HG02759 (cell line): ENCODE measurements around the gene CCDC6.
A peak's percentile ranks its signal among the peaks of the same experiment; 100 is the strongest.

Experiments
- ATAC-seq: cut with Tn5 transposase; IDR thresholded peaks from one replicate; pipeline ENCODE4 v1.9.1; 2021; ENCODE audit warnings: mild to moderate bottlenecking, moderate library complexity; ENCODE audit not compliant: unreplicated experiment

CCDC6 gene

GRCh38 chr10:59856104-59856503 lies 50.3 kb downstream of the CCDC6 start:
- no peak for ATAC-seq

- no peak for ATAC-seq
Measured at GRCh38 chr10:59854571-59854970, 51.8 kb downstream of the CCDC6 start.

GRCh38 chr10:59852670-59853069 lies 53.7 kb downstream of the CCDC6 start:
- peak; percentile 56 for ATAC-seq

- ATAC-seq = no peak
Measured at GRCh38 chr10:59851864-59852263, 54.5 kb downstream of the CCDC6 start.

- ATAC-seq = no peak
Measured at GRCh38 chr10:59847888-59848287, 58.5 kb downstream of the CCDC6 start.

- ATAC-seq = no peak
Measured at GRCh38 chr10:59847326-59847725, 59.0 kb downstream of the CCDC6 start.

GRCh38 chr10:59844436-59844835 lies 61.9 kb downstream of the CCDC6 start:
- ATAC-seq = no peak

GRCh38 chr10:59843748-59844147 lies 62.6 kb downstream of the CCDC6 start:
- ATAC-seq = no peak

GRCh38 chr10:59839576-59839975 lies 66.8 kb downstream of the CCDC6 start:
- ATAC-seq = no peak

- ATAC-seq = no peak
Measured at GRCh38 chr10:59838085-59838789, 68.1 kb downstream of the CCDC6 start.

GRCh38 chr10:59833810-59834209 lies 72.5 kb downstream of the CCDC6 start:
- no peak for ATAC-seq

GRCh38 chr10:59832506-59832905 lies 73.8 kb downstream of the CCDC6 start:
- no peak for ATAC-seq

GRCh38 chr10:59831658-59832503 lies 74.5 kb downstream of the CCDC6 start:
- no peak for ATAC-seq

- no peak for ATAC-seq
Measured at GRCh38 chr10:59830601-59831259, 75.6 kb downstream of the CCDC6 start.

- peak; percentile 88 for ATAC-seq
Measured at GRCh38 chr10:59829601-59830000, 76.8 kb downstream of the CCDC6 start.

- no peak for ATAC-seq
Measured at GRCh38 chr10:59829024-59829423, 77.3 kb downstream of the CCDC6 start.

- ATAC-seq = no peak
Measured at GRCh38 chr10:59825932-59826331, 80.4 kb downstream of the CCDC6 start.

GRCh38 chr10:59823751-59824150 lies 82.6 kb downstream of the CCDC6 start:
- no peak for ATAC-seq

- no peak for ATAC-seq
Measured at GRCh38 chr10:59823111-59823510, 83.2 kb downstream of the CCDC6 start.

- no peak for ATAC-seq
Measured at GRCh38 chr10:59820471-59820870, 85.9 kb downstream of the CCDC6 start.

GRCh38 chr10:59819683-59820082 lies 86.7 kb downstream of the CCDC6 start:
- ATAC-seq = no peak

- no peak for ATAC-seq
Measured at GRCh38 chr10:59819265-59819664, 87.1 kb downstream of the CCDC6 start.
